Measurements from ENCODE around the gene RBCK1. TPM values are rescaled to one million over a fixed set of nuclear protein-coding genes. Genes with fewer than 3 reads are reported as not detected.

RBCK1 gene
- total RNA-seq, 1 experiment from 2014 or later = 46.8 TPM

GRCh38 chr20:363319-364078 lies 44.6 kb upstream of the RBCK1 start:
- Histone ChIP-seq H2BK20ac (ENCODE audit: low read depth, low read length, poor library complexity, severe bottlenecking) (no peak overlapping the region), H3K23me2 (ENCODE audit: insufficient read length, low read depth, low read length, poor library complexity, severe bottlenecking) (no peaks in the 10 kb centered on the region), H3K9ac (ENCODE audit: extremely low read depth, insufficient read length, low read length) (no peak overlapping the region), H3K27me3 (ENCODE audit: insufficient read depth, low read length) (no peaks in the 10 kb centered on the region), H3K79me1 (ENCODE audit: insufficient read depth, low read depth, low read length, poor library complexity, severe bottlenecking) (no peaks in the 10 kb centered on the region), H3K18ac (ENCODE audit: insufficient read length, low read depth, low read length) (no peak overlapping the region), H4K5ac (ENCODE audit: insufficient read length, low read depth, low read length) (no peak overlapping the region), H4K8ac (replicated peaks; ENCODE audit: insufficient read length, low read depth, low read length) (no peak overlapping the region), H3K9me3 (ENCODE audit: control insufficient read depth, low read depth, low read length) (no peaks in the 10 kb centered on the region), H2BK15ac (ENCODE audit: low read depth, low read length) (no peak overlapping the region), H2AK5ac (ENCODE audit: insufficient read length, low read length) (no peak overlapping the region), H2BK120ac (ENCODE audit: low read depth, low read length, poor library complexity, severe bottlenecking) (no peak overlapping the region), H2AFZ (ENCODE audit: low read length) (no peak overlapping the region), H3K4me1 (ENCODE audit: insufficient read depth, low read length) (no peaks in the 10 kb centered on the region; the same call in 1 of the 2 replicates), H3K4ac (ENCODE audit: low read depth, low read length) (no peak overlapping the region), H4K20me1 (ENCODE audit: control insufficient read depth, insufficient read depth, insufficient read length) (peaks cover 3% of the 10 kb centered on the region), H2BK5ac (ENCODE audit: insufficient read length, low read length) (no peak overlapping the region), H3K4me2 (ENCODE audit: insufficient read depth, insufficient read length, low read length) (no peak overlapping the region), H4K91ac (ENCODE audit: insufficient read length, low read depth, low read length) (no peak overlapping the region), H3K27ac (ENCODE audit: insufficient read length, low read depth, low read length) (no peak overlapping the region), H3K79me2 (ENCODE audit: insufficient read depth, low read length) (no peaks in the 10 kb centered on the region), H3K14ac (ENCODE audit: insufficient read depth, low read length) (no peak overlapping the region), H3T11ph (ENCODE audit: low read length) (no peak overlapping the region), H2BK12ac (ENCODE audit: insufficient read length, low read depth, low read length) (no peak overlapping the region), H3K23ac (ENCODE audit: insufficient read length, low read depth, low read length) (no peak overlapping the region), H3K56ac (ENCODE audit: insufficient read length, low read depth, low read length) (no peak overlapping the region)
- Mint-ChIP-seq H3K4me1 (peaks cover 16 to 21% of the 10 kb centered on the region in 2 experiments), H3K27me3 (ENCODE audit: low read depth) (peaks cover 14% of the 10 kb centered on the region), H3K36me3 (ENCODE audit: insufficient read depth in 1 of 3, low read depth in 3 of 3) (no peaks in the 10 kb centered on the region), H3K9me3 (no peaks in the 10 kb centered on the region), H3K27ac (no peak overlapping the region), H3K4me3 (no peak overlapping the region)
- DNase-seq = no peak
- no peak for TF ChIP-seq CTCF (conservative IDR thresholded peaks at IDR 0.05)
- no CpG with 5 or more reads among the region's 13 CpGs for whole genome bisulfite sequencing (ENCODE audit: extremely low coverage, insufficient read length, low lambda C conversion rate)

Data from H9 (cell line).